Brain microvascular endothelial cell (primary cell): ENCODE data around the gene WDFY4.
A peak's percentile ranks its signal among the peaks of the same experiment; 100 is the strongest.

ENCODE experiments used
- DNase-seq: peaks from one replicate; pipeline ENCODE4 v3.0.0-alpha.2; 2020
- H3K27ac ChIP-seq: fragments of 250-450 bp; sonication (Bioruptor Pico); 2 replicates; pipeline ENCODE4 v1.5.1; 2020; ENCODE audit warnings: mild to moderate bottlenecking, moderate library complexity
- H3K27me3 ChIP-seq: fragments of 250-450 bp; sonication (Bioruptor Pico); replicated peaks from 2 replicates; pipeline ENCODE4 v1.5.1; 2020; ENCODE audit warnings: mild to moderate bottlenecking
- H3K36me3 ChIP-seq: fragments of 250-450 bp; sonication (Bioruptor Pico); replicated peaks from 2 replicates; pipeline ENCODE4 v1.5.1; 2020; ENCODE audit warnings: mild to moderate bottlenecking
- H3K4me3 ChIP-seq: 2 replicates; pipeline ENCODE4 v1.5.1; 2011; ENCODE audit warnings: low read depth, mild to moderate bottlenecking, control low read depth, low read length, moderate library complexity
- in situ Hi-C: cut with HindIII; loops from 2 replicates; pipeline ENCODE4 v1.10.0; 2017; ENCODE audit warnings: low sequenced_read_pairs, low pct_ligation_motif_present
- TF ChIP-seq, protein P1 (sequence below): IDR thresholded peaks from 2 replicates; pipeline ENCODE4 v1.5.1; 2011; ENCODE audit warnings: low read depth, mild to moderate bottlenecking, moderate library complexity, low read length, control low read depth, inconsistent platforms; ENCODE audit errors: missing control alignments

The WDFY4 gene

DNA sequence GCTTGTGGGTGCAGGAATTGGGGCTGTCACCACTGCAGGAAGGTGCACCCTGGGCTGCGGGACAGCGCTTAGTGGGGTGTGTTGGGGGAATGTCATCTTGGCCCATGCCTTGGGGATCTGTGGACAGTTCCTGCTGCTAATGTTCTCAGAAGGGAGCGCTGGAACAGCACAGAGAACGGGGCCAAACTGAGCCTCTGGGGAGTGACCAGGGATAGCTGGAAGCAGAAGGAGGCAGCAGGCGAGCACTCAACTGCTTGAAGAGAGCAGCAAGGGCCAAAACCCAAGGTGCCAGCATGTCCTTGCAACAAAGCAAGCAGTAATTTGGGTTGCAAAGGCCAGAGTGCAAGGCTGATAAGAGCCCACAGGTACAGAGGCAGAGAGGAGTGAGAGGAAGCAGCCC, 31.3 kb upstream of the WDFY4 start:
- TF ChIP-seq, protein P1, sequence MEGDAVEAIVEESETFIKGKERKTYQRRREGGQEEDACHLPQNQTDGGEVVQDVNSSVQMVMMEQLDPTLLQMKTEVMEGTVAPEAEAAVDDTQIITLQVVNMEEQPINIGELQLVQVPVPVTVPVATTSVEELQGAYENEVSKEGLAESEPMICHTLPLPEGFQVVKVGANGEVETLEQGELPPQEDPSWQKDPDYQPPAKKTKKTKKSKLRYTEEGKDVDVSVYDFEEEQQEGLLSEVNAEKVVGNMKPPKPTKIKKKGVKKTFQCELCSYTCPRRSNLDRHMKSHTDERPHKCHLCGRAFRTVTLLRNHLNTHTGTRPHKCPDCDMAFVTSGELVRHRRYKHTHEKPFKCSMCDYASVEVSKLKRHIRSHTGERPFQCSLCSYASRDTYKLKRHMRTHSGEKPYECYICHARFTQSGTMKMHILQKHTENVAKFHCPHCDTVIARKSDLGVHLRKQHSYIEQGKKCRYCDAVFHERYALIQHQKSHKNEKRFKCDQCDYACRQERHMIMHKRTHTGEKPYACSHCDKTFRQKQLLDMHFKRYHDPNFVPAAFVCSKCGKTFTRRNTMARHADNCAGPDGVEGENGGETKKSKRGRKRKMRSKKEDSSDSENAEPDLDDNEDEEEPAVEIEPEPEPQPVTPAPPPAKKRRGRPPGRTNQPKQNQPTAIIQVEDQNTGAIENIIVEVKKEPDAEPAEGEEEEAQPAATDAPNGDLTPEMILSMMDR, result no peak
- Histone ChIP-seq H3K36me3 (no peaks in the 10 kb centered on the region), H3K27me3 (no peaks in the 10 kb centered on the region), H3K4me3 (no peak overlapping the region), H3K27ac (no peak overlapping the region)
- in situ Hi-C loops, result no loop called here
- no peak for DNase-seq

DNA sequence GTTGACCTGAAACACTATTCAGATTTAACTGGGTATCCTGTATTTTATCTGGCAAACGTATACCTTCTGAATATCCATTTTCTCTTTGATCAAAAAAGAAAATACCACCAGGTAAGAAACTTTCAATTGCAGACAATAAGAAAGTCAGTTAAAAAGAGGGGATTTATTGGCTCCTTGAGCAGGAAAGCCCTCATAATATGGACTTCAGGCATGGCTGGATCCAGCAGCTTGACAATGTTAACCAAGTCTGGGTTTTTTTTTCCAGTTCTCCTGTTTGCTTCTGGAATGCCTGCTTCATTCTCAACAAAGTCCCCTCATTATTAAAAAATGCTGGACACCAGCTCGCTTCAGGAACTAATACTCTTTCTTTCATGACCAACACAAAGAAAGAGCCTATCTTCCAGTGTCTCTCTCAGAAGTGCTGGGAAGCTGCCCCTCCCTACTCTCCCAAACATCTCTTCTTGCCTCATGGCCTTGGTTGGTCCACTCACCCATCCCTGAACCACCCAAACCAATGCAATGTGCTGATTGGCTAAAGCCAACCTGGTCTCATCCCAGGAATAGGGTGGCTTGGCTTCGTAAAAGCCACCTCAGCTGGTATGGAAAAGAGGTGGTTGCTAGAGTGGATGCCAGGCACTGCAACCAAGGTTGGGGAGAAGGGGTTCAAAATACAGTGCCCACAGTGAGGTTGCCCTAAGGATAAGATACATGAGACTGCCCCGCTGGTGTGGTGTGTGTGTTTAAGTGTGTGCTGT, 30.6 kb upstream of the WDFY4 start:
- Histone ChIP-seq H3K36me3 (no peaks in the 10 kb centered on the region), H3K27ac (no peak overlapping the region), H3K4me3 (no peak overlapping the region), H3K27me3 (no peaks in the 10 kb centered on the region)
- TF ChIP-seq, protein P1, result no peak
- no peak for DNase-seq
- in situ Hi-C loops, result no loop called here

DNA sequence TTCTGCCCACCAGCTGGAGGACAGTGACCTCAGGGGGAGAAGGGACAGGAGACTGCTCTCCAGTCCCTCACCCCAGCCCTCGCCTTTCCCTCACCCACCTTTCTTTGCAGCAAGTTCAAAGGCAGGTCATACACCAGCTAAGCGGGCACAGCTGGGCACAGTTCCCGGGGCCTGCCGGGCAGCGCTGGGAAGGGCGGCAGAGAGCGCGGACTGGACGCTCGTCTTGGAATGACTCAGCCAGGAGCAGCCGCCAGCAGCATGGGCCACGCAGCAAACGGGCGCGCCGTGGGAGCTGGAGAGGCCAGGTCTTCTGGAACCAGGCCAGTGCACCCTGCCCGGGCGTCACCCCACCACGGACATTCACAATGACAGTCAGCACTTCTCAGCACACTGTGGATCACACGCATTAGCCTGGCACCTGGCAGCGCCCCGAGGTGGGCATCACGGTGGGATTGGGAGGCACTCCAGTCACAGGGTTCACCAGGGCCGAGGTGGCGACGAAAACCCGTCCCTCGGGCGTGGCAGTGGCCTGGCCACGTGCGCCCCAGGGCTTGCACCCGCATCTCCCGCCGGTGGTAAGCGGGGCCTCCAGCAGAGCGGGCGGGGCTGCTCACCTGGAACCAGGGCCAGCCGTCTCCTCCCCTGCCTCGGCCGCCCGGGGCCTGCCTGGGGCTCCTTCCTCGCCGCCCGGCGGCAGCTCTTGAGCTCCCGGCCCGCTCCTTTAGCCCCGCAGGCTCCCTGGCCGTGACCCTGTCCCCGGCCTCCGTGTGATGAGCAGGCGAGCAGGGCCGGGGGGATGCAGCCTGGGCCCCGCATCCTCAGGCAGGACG, 29.0 kb upstream of the WDFY4 start:
- TF ChIP-seq, protein P1, result no peak
- in situ Hi-C loops, result no loop called here
- peak overlapping the region; percentile 62 for H3K4me3 ChIP-seq
- H3K36me3 ChIP-seq, result no peaks in the 10 kb centered on the region
- peak; percentile 32 for DNase-seq
- H3K27me3 ChIP-seq, result no peaks in the 10 kb centered on the region
- no peak overlapping the region for H3K27ac ChIP-seq

DNA sequence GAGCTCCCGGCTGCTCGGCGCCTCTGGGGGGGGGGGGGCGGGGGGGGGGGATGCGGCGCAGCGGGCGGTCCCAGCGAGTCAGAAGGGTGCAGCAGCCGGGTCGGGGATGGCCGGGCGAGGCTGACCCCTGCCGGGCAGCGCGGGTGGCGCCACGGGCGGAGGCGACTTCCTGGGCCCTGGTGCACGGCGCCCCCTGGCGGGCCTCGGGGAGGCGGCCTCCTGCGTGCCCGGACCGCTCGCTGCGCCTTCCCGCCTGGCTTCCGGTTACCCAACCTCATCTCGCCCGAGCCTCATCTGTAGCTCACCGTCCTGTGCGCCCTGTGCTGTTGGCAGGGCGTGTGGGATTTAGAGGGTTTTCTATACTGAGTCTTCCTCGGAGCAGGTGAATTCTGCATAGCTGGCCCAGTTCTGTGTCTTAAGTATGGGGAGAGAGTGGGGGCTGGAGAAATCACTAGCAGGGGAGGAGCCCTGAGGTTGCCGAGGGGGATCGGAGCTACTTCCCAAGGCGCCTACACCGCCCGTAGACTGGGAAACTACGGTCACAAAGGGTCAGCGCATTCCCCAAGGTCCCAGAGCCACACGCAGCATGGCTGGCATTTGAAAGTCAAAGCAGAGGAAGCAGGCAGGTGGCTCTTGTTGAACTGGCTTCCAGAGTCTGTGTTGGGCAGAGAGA, 28.3 kb upstream of the WDFY4 start:
- in situ Hi-C loops, result no loop called here
- Histone ChIP-seq H3K27me3 (no peaks in the 10 kb centered on the region), H3K4me3 (peak overlapping the region; percentile 62), H3K36me3 (no peaks in the 10 kb centered on the region), H3K27ac (no peak overlapping the region)
- DNase-seq, result peak; percentile 80
- TF ChIP-seq, protein P1, result peak; percentile 65

DNA sequence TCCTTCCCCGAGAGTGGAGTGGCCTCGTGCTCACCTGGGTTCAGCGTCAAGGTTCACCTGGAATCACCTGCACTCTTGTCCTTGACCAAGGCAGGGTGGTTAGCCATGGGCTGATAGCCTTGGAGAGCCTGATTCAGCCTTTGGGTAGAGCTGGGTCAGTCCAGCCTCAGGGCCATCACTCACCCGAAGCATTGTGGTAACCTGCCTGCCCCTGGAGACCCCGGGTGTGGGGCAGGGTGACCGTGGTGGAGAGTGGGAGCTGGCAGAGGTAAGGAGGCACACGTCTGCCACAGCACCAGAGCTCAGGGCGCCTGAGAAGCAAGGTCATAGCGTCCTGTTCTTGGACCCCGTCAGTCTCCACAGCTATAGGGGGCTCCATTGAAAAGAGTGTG, 27.8 kb upstream of the WDFY4 start:
- DNase-seq, result no peak
- Histone ChIP-seq H3K27me3 (no peaks in the 10 kb centered on the region), H3K36me3 (no peaks in the 10 kb centered on the region), H3K4me3 (no peak overlapping the region), H3K27ac (no peak overlapping the region)
- TF ChIP-seq, protein P1, result no peak
- in situ Hi-C loops, result no loop called here
